Keratinocyte (primary cell): ENCODE measurements around the gene MFSD11.

ENCODE experiments used
- EZH2 ChIP-seq: IDR thresholded peaks from one replicate; pipeline ENCODE4 v1.6.1; 2012; ENCODE audit warnings: inconsistent platforms, mild to moderate bottlenecking, low read length, moderate library complexity
- TF ChIP-seq, protein P1 (sequence below), 3 experiments: IDR thresholded peaks in 1 of 3; conservative IDR thresholded peaks in 1 of 3; optimal IDR thresholded peaks in 1 of 3; 2 replicates in 2 of 3; 3 replicates in 1 of 3; pipeline versions ENCODE3 to v1.5.1; 2011; ENCODE audit warnings: low read length in 3 of 3, mild to moderate bottlenecking in 3 of 3, moderate library complexity in 2 of 3, control low read depth in 1 of 3, inconsistent platforms in 1 of 3; ENCODE audit not compliant: insufficient read depth in 2 of 3; ENCODE audit errors: extremely low read depth in 1 of 3

DNA sequence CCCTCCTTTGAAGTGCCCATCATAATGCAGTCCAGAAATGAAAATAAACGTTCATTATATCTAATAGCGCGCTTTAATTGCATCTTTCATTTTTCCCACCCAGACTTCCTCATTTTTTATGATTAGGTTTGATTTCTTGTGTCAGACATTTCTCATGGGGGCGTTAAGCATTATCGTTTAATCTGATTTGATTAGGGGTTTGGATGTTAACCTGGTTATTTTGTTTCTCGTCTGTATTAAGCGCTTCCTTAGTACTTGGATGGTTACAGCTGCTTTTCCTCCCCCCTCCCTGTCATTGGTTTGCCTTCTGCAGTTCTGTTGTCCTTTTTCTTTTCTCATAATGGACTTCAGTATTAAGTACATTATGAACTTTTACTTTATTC lies 540 bp downstream of the MFSD11 start:
- TF ChIP-seq, protein P1, sequence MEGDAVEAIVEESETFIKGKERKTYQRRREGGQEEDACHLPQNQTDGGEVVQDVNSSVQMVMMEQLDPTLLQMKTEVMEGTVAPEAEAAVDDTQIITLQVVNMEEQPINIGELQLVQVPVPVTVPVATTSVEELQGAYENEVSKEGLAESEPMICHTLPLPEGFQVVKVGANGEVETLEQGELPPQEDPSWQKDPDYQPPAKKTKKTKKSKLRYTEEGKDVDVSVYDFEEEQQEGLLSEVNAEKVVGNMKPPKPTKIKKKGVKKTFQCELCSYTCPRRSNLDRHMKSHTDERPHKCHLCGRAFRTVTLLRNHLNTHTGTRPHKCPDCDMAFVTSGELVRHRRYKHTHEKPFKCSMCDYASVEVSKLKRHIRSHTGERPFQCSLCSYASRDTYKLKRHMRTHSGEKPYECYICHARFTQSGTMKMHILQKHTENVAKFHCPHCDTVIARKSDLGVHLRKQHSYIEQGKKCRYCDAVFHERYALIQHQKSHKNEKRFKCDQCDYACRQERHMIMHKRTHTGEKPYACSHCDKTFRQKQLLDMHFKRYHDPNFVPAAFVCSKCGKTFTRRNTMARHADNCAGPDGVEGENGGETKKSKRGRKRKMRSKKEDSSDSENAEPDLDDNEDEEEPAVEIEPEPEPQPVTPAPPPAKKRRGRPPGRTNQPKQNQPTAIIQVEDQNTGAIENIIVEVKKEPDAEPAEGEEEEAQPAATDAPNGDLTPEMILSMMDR (optimal IDR thresholded peaks at IDR 0.05 in 1 of 3, IDR thresholded peaks at IDR 0.05 in 1 of 3, conservative IDR thresholded peaks at IDR 0.05 in 1 of 3; ENCODE audit: extremely low read depth in 1 of 3, insufficient read depth in 2 of 3, low read length in 3 of 3) = no peak
- TF ChIP-seq EZH2 = no peak
